ENCODE data around the gene ZNF467. TPM values are rescaled to one million over a fixed set of nuclear protein-coding genes. Genes with fewer than 3 reads are reported as not detected.

The ZNF467 gene
- total RNA-seq, 3 donors from 2014 or later, result 2.4 to 19.5 (median 5.1) TPM

GRCh38 chr7:149790754-149791360, 17.5 kb upstream of the ZNF467 start:
- H3K9me3 ChIP-seq, result no peaks in the 10 kb centered on the region
- H3K4me3 ChIP-seq, result no peak overlapping the region
- peaks cover 3% of the 10 kb centered on the region for H3K4me1 ChIP-seq (ENCODE audit: low read depth)
- DNase-seq, result no peak
- ATAC-seq, result no peak
- no peaks in the 10 kb centered on the region for H3K36me3 ChIP-seq (ENCODE audit: low read depth)
- TF ChIP-seq CTCF (IDR thresholded peaks at IDR 0.05), result no peak
- intact Hi-C loops (cut with DNase I, micrococcal nuclease), result no loop called here

DNA sequence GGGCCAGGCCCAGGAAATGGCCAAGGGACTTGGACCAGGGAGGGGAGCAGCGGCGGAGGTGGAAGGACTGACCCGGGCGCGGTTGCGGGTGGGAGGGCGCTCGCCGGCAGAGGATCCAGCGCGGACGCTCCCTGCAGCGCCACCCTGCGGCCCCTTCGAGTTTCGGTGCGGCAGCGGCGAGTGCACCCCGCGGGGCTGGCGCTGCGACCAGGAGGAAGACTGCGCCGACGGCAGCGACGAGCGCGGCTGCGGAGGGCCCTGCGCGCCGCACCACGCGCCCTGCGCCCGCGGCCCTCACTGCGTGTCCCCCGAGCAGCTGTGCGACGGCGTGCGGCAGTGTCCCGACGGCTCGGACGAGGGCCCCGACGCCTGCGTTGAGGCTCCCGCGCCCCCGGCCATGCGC, 16.8 kb upstream of the ZNF467 start:
- TF ChIP-seq CTCF (IDR thresholded peaks at IDR 0.05), result no peak
- Histone ChIP-seq H3K4me1 (ENCODE audit: low read depth) (peaks cover 3% of the 10 kb centered on the region), H3K4me3 (no peak overlapping the region), H3K36me3 (ENCODE audit: low read depth) (no peaks in the 10 kb centered on the region), H3K9me3 (no peaks in the 10 kb centered on the region)
- ATAC-seq (peak; percentile 62), DNase-seq (peak in 2 of 3 donors; percentile 35 to 58)
- intact Hi-C loops (cut with DNase I, micrococcal nuclease), result no loop called here

GRCh38 chr7:149789101-149789500, 15.7 kb upstream of the ZNF467 start:
- no peaks in the 10 kb centered on the region for H3K36me3 ChIP-seq (ENCODE audit: low read depth)
- H3K4me3 ChIP-seq, result no peak overlapping the region
- no peak for TF ChIP-seq CTCF (IDR thresholded peaks at IDR 0.05)
- ATAC-seq (no peak), DNase-seq (no peak)
- intact Hi-C loops (cut with DNase I, micrococcal nuclease), result no loop called here
- H3K4me1 ChIP-seq (ENCODE audit: low read depth), result peaks cover 3% of the 10 kb centered on the region
- H3K9me3 ChIP-seq, result no peaks in the 10 kb centered on the region

DNA sequence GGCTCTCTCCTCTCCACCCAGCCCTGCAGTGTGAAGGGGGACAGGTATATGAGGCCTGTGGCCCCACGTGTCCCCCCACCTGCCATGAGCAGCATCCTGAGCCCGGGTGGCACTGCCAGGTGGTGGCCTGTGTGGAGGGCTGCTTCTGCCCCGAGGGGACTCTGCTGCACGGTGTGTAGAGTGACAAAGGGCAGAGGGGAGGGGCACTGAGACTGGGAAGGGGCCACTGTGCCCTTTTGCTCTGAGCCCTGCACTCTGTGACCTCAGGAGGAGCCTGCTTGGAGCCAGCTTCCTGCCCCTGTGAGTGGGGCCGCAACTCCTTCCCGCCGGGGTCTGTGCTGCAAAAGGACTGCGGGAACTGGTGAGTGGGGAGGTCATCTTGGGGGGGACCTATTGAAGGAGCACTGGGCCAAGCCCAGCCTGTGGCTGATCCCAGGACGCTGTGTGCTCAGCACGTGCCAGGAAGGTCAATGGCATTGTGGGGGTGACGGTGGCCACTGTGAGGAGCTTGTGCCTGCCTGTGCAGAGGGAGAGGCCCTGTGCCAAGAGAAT, 15.0 kb upstream of the ZNF467 start:
- no peak for TF ChIP-seq CTCF (IDR thresholded peaks at IDR 0.05)
- Histone ChIP-seq H3K4me1 (ENCODE audit: low read depth) (peaks cover 3% of the 10 kb centered on the region), H3K4me3 (no peak overlapping the region), H3K9me3 (no peaks in the 10 kb centered on the region), H3K36me3 (ENCODE audit: low read depth) (no peaks in the 10 kb centered on the region)
- intact Hi-C loops (cut with DNase I, micrococcal nuclease), result no loop called here
- no peak for DNase-seq
- ATAC-seq, result no peak

- intact Hi-C loops (cut with DNase I, micrococcal nuclease), result no loop called here
- no peak for ATAC-seq
- Histone ChIP-seq H3K9me3 (no peaks in the 10 kb centered on the region), H3K36me3 (ENCODE audit: low read depth) (no peaks in the 10 kb centered on the region), H3K4me3 (no peak overlapping the region), H3K4me1 (ENCODE audit: low read depth) (peaks cover 3% of the 10 kb centered on the region)
- TF ChIP-seq CTCF (IDR thresholded peaks at IDR 0.05), result no peak
- DNase-seq, result no peak
Observed at GRCh38 chr7:149787428-149788299, 14.3 kb upstream of the ZNF467 start.

Measured in mucosa of descending colon (tissue), 3 donors.